Stimulated activated naive B cell treated with anti-CD40 and anti-IgM and Interleukin-4, amounts not matched to agents 10 μg/mL and 1 μg/mL and 100 μg/mL, for 72 hours (primary cell): ENCODE results near the gene ERLEC1.

Experiments used
- ATAC-seq, 2 donors: fragments of 150-1000 bp; cut with Tn5 transposase; replicated peaks; 2 replicates each; pipeline ENCODE4 v1.10.0; 2021; ENCODE audit warnings: moderate library complexity in 1 of 2
- DNase-seq: peaks from one replicate; pipeline ENCODE4 v3.0.0; 2021
- H3K27ac Mint-ChIP-seq: one replicate; pipeline ENCODE4 v1.8.0; 2022; ENCODE audit warnings: mild to moderate bottlenecking, mixed read lengths
- H3K27me3 Mint-ChIP-seq, 2 donors: one replicate each; pipeline ENCODE4 v1.8.0; 2022; ENCODE audit warnings: mixed read lengths in 2 of 2
- H3K36me3 Mint-ChIP-seq, 2 donors: one replicate each; pipeline ENCODE4 v1.8.0; 2022; ENCODE audit warnings: mixed read lengths in 2 of 2, mild to moderate bottlenecking in 1 of 2
- H3K4me1 Mint-ChIP-seq, 2 donors: one replicate each; pipeline ENCODE4 v1.8.0; 2022; ENCODE audit warnings: mixed read lengths in 2 of 2, mild to moderate bottlenecking in 1 of 2
- H3K4me3 Mint-ChIP-seq, 2 donors: one replicate each; pipeline ENCODE4 v1.8.0; 2022; ENCODE audit warnings: mild to moderate bottlenecking in 2 of 2, mixed read lengths in 2 of 2, moderate library complexity in 1 of 2
- H3K9me3 Mint-ChIP-seq, 2 donors: one replicate each; pipeline ENCODE4 v1.8.0; 2022; ENCODE audit warnings: mixed read lengths in 2 of 2, mild to moderate bottlenecking in 1 of 2

ERLEC1 gene

GRCh38 chr2:53865264-53865663, 78.4 kb downstream of the ERLEC1 start:
- ATAC-seq = no peak
- H3K27me3 Mint-ChIP-seq = no peaks in the 10 kb centered on the region
- H3K36me3 Mint-ChIP-seq = peaks cover 31 to 49% of the 10 kb centered on the region in 2 donors
- H3K4me1 Mint-ChIP-seq = no peaks in the 10 kb centered on the region
- no peak overlapping the region for H3K27ac Mint-ChIP-seq
- DNase-seq = no peak
- H3K9me3 Mint-ChIP-seq = no peaks in the 10 kb centered on the region
- no peak overlapping the region for H3K4me3 Mint-ChIP-seq

- Mint-ChIP-seq H3K4me3 (no peak overlapping the region), H3K36me3 (peaks cover 31 to 42% of the 10 kb centered on the region in 2 donors), H3K9me3 (no peaks in the 10 kb centered on the region), H3K4me1 (no peaks in the 10 kb centered on the region), H3K27ac (no peak overlapping the region), H3K27me3 (no peaks in the 10 kb centered on the region)
- ATAC-seq = no peak
- no peak for DNase-seq
Observed at GRCh38 chr2:53865962-53866361, 79.1 kb downstream of the ERLEC1 start.

GRCh38 chr2:53867169-53867568, 80.3 kb downstream of the ERLEC1 start:
- no peak overlapping the region for H3K4me3 Mint-ChIP-seq
- peaks cover 26 to 34% of the 10 kb centered on the region in 2 donors for H3K36me3 Mint-ChIP-seq
- H3K27ac Mint-ChIP-seq = no peak overlapping the region
- H3K4me1 Mint-ChIP-seq = no peaks in the 10 kb centered on the region
- H3K27me3 Mint-ChIP-seq = no peaks in the 10 kb centered on the region
- DNase-seq (no peak), ATAC-seq (no peak)
- H3K9me3 Mint-ChIP-seq = no peaks in the 10 kb centered on the region

- Mint-ChIP-seq H3K36me3 (peaks cover 26 to 30% of the 10 kb centered on the region in 2 donors), H3K4me1 (no peaks in the 10 kb centered on the region), H3K27me3 (no peaks in the 10 kb centered on the region), H3K27ac (no peak overlapping the region), H3K4me3 (no peak overlapping the region), H3K9me3 (no peaks in the 10 kb centered on the region)
- ATAC-seq (no peak), DNase-seq (no peak)
Observed at GRCh38 chr2:53867773-53868172, 80.9 kb downstream of the ERLEC1 start.
